Chondrocyte (in vitro differentiated cells): ENCODE data around the gene PHACTR1. TPM values are rescaled to one million over a fixed set of nuclear protein-coding genes. Genes with fewer than 3 reads are reported as not detected.
A peak's percentile ranks its signal among the peaks of the same experiment; 100 is the strongest.

ENCODE experiments used
- DNase-seq: peaks from one replicate; pipeline ENCODE4 v3.0.0; 2021; ENCODE audit warnings: mixed read lengths, low spot score
- H3K27ac Mint-ChIP-seq: one replicate; pipeline ENCODE4 v1.8.0; 2021; ENCODE audit warnings: mild to moderate bottlenecking, moderate library complexity, mixed read lengths; ENCODE audit not compliant: unreplicated experiment
- H3K27me3 Mint-ChIP-seq: 2 replicates; pipeline ENCODE4 v1.8.0; 2021; ENCODE audit warnings: low read depth, mixed read lengths
- H3K36me3 Mint-ChIP-seq: 2 replicates; pipeline ENCODE4 v1.8.0; 2021; ENCODE audit warnings: low read depth, mixed read lengths
- H3K4me1 Mint-ChIP-seq: 2 replicates; pipeline ENCODE4 v1.8.0; 2021; ENCODE audit warnings: low read depth, mild to moderate bottlenecking, mixed read lengths
- H3K4me3 Mint-ChIP-seq: one replicate; pipeline ENCODE4 v1.8.0; 2021; ENCODE audit warnings: mild to moderate bottlenecking, moderate library complexity, mixed read lengths; ENCODE audit not compliant: unreplicated experiment
- H3K9me3 Mint-ChIP-seq: 2 replicates; pipeline ENCODE4 v1.8.0; 2021; ENCODE audit warnings: low read depth, mixed read lengths
- total RNA-seq: library from RNA; stranded (reverse); gene quantifications from 3 replicates; pipeline ENCODE4 v1.2.1, GENCODE V29; 2021
- TF ChIP-seq, protein P1 (sequence below): fragments of 200-600 bp; sonication (generic); IDR thresholded peaks from 2 replicates; pipeline ENCODE4 v1.5.0; 2021; ENCODE audit warnings: antibody characterized with exemption, mild to moderate bottlenecking, moderate library complexity

The PHACTR1 gene
- total RNA-seq, 1 donor from 2014 or later = 2.1 TPM

DNA sequence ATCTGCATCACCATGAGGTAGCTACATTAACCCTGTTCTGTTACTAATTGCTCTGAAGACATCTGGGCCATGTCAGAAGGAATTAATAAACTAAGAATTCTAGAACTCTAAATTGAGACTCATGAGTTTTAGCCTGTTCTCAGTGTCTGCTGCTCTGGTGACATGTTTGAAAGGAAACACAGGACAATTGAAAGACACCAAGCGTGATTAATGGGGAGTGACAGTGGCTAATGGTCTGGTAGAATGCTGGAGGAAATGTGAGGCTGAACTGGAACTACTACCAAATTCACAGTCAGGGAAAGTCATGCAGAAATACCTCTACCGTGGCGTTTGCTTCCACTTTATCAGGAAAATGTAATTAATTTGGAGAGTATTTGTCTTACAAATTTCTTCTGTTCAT is 471.7 kb downstream of the PHACTR1 start:
- TF ChIP-seq, protein P1, sequence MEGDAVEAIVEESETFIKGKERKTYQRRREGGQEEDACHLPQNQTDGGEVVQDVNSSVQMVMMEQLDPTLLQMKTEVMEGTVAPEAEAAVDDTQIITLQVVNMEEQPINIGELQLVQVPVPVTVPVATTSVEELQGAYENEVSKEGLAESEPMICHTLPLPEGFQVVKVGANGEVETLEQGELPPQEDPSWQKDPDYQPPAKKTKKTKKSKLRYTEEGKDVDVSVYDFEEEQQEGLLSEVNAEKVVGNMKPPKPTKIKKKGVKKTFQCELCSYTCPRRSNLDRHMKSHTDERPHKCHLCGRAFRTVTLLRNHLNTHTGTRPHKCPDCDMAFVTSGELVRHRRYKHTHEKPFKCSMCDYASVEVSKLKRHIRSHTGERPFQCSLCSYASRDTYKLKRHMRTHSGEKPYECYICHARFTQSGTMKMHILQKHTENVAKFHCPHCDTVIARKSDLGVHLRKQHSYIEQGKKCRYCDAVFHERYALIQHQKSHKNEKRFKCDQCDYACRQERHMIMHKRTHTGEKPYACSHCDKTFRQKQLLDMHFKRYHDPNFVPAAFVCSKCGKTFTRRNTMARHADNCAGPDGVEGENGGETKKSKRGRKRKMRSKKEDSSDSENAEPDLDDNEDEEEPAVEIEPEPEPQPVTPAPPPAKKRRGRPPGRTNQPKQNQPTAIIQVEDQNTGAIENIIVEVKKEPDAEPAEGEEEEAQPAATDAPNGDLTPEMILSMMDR = no peak
- Mint-ChIP-seq H3K27me3 (peaks cover 16% of the 10 kb centered on the region), H3K27ac (no peak overlapping the region), H3K4me3 (no peak overlapping the region), H3K36me3 (peaks cover 2% of the 10 kb centered on the region), H3K4me1 (no peaks in the 10 kb centered on the region), H3K9me3 (no peaks in the 10 kb centered on the region)
- DNase-seq = no peak

DNA sequence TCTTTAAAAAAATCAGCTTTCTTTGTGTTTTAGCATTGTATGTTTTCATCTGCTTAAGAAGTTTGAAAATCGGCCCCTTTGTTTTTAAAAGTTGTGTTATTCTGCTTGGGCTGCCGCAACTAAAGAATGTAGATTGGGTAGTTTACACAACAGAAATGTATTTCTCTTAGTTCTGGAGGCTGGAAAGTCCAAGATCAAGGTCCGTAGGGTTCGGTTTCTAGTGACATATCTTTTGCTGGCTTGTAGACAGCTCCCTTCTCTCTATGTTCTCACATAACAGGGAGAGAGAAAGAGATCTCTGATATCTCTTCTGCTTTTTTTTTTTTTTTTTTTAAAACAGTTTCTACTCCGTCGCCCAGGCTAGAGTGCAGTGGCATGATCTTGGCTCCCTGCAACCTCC is 473.1 kb downstream of the PHACTR1 start:
- TF ChIP-seq, protein P1 = no peak
- Mint-ChIP-seq H3K9me3 (no peaks in the 10 kb centered on the region), H3K27me3 (peaks cover 13% of the 10 kb centered on the region), H3K4me1 (no peaks in the 10 kb centered on the region), H3K4me3 (no peak overlapping the region), H3K36me3 (no peaks in the 10 kb centered on the region), H3K27ac (no peak overlapping the region)
- DNase-seq = no peak

DNA sequence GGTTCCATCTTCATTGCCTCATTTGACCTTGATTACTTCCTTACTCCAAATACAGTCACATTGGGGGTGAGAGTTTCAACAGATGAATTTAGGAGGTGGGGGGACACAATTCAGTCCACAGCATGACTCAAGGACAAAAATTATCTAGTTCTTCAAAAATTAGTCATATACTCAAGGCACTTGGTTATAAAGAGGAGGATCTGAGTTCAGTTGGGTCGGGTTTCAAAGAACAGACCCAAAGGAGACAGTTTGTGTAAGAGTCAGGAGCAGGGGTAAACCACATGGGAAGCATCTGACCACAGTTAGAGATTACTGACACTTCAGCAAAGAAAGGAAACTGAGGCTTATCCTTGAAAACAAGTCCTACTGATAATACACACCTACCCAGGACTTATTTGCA is 473.8 kb downstream of the PHACTR1 start:
- H3K4me3 Mint-ChIP-seq = no peak overlapping the region
- no peak for DNase-seq
- no peaks in the 10 kb centered on the region for H3K9me3 Mint-ChIP-seq
- TF ChIP-seq, protein P1 = no peak
- peaks cover 10% of the 10 kb centered on the region for H3K27me3 Mint-ChIP-seq
- H3K27ac Mint-ChIP-seq = no peak overlapping the region
- H3K4me1 Mint-ChIP-seq = no peaks in the 10 kb centered on the region
- no peaks in the 10 kb centered on the region for H3K36me3 Mint-ChIP-seq

DNA sequence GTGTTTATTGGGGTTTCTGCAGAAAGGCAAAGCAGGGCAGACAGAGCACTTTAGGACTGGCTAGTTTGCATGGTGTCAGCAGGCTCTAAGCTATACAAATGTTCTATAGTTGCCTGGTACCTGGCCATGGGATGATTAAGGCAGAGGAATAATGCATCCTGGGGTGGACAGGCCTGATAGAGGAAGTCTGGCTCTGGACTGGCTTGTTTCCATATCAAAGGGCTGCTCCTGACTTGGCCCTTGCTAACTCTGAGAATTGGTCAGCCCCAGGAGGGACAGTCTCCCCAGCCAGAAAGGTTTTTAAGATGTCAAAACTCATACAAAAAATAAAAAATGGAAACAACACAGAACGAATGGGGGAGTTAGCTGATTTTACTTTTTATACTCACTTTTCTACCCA is 474.9 kb downstream of the PHACTR1 start:
- no peak overlapping the region for H3K27ac Mint-ChIP-seq
- peaks cover 10% of the 10 kb centered on the region for H3K27me3 Mint-ChIP-seq

DNA sequence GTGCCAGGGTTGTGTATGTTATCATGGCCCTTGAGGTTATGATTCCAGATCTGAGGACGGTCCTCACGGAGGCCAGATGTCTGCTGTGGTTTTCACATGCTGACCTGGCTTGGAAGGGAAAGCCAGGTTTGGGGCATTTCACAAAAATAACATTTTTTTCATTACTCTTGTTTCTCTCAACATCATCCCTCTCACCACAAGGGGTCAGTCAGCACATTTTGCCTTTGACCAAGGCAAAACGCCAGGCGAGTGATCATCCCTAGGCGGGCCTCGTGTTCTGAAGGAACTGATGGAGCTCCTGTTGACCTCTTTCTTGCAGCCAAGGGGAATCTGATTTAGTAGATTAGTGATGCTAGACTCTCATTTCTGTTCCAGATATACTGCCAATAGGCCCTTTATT is 478.3 kb downstream of the PHACTR1 start:
- Mint-ChIP-seq H3K9me3 (no peaks in the 10 kb centered on the region), H3K4me3 (no peak overlapping the region), H3K27me3 (peaks cover 10% of the 10 kb centered on the region), H3K4me1 (no peaks in the 10 kb centered on the region), H3K36me3 (no peaks in the 10 kb centered on the region), H3K27ac (no peak overlapping the region)
- DNase-seq = no peak
- TF ChIP-seq, protein P1 = peak; percentile 82

More for the DNA sequence above, 474.9 kb downstream of the PHACTR1 start:
- no peaks in the 10 kb centered on the region for H3K9me3 Mint-ChIP-seq
- no peaks in the 10 kb centered on the region for H3K4me1 Mint-ChIP-seq
- TF ChIP-seq, protein P1 = no peak
- DNase-seq = no peak
- H3K36me3 Mint-ChIP-seq = no peaks in the 10 kb centered on the region
- H3K4me3 Mint-ChIP-seq = no peak overlapping the region
